NCI-H187 treated with DMSO at 0.1 percent for 48 hours (cell line): Measurements from ENCODE around the gene SLC26A1.

Source experiments
- DNase-seq: peaks from one replicate; lab custom pipeline; 2025; lab: John Stamatoyannopoulos, UW

SLC26A1 gene

DNA sequence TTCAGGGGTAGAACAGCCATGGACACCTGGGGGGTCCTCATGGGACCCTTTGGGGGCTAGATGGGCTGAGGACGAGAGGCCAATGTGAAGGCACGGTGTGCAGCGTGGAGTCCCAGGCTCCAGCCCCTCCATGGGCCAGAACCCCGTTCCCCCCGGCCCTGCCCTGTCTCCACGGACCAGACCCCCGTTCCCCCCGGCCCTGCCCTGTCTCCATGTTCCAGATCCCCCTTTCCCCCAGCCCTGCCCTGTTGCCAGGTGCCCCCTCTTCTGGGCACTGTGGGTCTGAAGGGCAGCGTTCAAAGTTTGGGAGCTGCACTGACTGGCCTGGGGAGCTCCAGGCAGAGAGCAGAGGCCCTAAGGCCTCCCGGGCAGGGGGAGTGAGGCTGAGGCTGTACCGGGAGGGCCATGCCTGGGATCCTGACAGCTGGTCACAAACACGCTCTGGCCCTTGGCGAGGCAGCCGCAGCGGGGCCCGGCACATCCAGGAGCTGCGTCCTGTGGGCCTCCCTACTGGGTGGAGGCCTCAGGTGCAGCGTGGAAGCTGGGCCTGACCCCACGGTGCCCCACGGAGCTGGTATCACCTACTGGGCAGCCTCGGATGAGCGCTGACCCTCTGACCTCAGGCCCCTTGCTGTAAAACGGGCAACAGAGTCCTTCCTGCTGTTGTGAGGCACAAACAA lies 28.7 kb downstream of the SLC26A1 start:
- DNase-seq, result no peak

DNA sequence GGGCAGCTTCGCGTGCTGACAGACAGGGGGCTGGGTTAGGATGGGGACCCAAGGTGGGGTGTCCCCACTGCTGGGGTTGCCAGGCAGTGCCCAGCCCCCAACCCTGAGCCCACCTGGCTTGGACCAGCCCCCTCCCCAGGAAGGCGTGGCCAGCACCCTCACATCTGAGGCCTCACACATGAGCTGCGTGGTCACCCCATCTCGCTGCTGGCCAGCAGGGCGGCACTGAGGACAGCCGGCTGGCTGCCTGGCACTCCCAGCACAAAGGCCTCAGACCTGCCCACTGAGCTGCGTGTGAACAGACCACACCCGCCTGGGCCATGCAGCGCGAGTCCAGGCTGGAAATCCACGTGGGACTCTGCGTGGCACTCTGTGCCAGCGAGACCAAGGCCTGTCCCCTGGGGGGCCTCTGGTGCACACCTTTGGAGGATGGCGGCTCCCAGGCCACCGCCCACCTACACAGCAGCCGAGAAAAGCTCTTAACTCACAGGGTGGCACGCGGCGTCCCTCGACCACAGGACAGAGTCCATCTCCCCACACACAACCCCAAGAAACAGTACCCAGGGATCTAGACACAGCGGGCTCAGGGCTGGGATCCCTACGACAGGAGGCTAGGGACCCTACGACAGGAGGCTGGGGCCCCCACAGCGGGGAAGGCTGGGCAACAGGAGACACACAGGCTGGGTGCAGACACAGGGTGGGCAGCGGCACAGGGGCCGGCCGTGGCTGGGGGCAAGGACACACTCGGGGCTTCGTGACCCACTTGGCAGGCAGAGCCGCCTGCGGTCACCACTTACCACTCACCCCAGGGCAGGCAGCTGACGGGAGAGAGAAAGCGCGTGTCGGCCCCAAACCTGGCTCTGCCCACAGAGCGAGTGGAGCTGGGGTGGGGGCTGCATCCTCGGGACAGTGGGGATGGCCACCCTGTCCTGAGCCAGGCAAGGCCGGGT lies 29.7 kb downstream of the SLC26A1 start:
- no peak for DNase-seq

DNA sequence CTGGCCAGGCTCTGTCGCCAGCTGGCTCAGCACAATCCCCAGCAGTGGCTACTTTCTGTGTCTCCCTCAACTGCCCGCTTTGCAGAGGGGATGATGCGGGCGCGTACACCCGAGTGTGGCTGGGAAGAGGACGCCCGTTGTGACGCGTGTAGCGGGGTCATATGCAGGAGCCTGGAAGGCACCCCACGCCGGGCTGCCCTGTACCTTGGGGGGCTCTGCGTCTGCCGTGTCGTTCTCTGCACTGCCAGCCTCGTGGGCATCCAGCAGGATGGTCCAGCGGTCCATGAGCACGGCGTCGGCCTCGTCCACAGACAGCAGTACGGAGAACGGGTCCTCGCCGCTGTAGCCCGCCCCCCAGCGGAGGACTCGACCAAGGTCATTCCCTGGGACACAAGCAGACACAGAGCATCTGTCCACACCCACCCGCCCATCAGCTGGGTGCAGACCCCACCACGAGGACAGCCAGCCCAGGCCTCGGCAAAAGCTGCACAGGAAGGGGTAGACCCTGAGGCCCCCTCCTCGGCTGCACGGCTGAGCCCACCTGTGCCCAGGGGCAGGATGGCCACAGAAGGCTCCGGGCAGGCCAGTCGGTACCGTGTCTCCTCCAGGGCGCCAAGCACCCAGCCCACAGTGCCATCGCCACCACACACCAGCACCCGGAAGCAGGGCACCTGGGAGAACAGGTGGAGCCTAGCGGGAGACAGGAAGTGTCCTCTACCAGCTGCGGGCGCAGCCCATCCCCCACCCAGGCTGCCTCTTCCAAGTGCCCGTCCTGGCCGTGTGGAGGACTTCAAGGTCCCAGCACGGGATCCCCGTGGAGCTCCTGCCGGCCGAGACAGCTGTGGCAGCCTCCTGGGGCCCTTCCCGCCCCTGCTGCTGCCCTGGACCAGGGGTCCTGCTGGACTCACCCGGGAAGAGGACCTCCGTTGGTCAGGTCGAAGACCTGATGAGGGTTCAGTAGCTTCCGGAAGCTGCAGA lies 30.7 kb downstream of the SLC26A1 start:
- no peak for DNase-seq

DNA sequence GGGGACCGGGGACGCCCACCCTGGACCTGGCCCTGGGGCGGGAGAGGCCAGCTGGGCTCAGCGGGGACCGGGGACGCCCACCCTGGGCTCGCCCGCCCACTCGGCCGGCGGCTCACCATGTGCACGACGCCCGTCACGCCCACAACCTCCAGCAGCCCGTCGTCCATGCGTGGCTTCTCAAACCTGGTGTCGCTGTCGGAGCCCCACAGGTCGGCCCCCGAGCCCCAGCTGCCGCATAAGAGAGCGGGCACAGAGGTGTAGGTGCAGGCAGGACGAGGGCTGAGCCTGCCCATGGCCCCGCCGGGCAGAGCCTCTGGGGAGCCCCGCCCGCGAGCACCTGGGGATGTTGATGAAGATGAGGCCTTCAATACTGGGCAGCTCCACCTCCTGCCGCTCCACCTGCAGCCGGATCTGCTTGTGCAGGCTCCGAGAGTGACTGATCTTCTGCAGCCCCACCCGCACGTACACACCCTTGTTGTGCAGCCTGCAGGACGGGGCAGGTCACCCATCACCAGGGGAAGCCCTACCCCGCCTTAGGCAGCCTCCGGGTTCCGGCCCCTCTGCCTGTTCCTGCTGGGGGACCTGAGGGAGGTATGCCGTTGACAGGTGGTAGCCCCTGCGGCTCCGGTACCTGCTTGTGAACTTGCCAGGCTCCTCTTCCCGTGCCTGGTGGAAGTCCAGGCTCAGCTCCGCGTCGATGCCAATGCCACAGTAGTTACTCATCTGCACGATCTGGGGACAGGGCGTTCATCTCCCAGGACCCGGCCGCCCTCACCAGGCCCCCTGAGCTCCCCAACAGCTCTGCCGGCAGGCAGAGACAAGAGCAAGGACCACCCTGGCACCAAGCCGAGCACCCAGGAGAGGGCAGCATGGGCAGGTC lies 31.6 kb downstream of the SLC26A1 start:
- DNase-seq, result no peak

DNA sequence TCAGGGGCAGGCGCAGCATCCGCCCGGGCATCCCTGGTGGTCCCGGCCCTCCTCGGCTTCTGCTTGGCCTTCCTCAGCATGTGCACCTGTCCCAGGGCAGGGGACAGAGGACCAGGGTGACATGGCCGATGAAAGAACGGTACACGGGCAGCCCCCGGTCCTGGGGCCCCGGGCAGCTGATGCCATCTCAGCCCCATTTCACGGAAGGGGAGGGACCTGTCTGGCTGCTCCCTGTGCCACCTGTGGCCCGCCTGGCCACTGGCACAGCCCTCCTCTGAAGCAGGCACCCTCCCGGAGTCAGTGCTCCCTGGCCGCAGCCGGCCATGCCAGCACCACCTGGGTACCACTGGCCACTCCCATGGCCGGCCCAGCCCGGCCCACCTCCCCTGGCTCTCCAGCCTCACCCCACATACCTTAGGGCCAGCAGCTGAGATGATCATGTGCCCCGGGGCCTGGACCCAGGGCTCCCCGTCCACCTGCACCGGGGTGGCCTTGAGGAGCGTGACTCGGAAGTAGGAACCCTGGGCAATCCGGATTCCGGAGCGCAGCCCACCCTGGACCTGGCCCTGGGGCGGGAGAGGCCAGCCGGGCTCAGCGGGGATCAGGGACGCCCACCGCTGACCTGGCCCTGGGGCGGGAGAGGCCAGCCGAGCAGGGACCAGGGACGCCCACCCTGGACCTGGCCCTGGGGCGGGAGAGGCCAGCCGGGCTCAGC lies 32.4 kb downstream of the SLC26A1 start:
- no peak for DNase-seq

DNA sequence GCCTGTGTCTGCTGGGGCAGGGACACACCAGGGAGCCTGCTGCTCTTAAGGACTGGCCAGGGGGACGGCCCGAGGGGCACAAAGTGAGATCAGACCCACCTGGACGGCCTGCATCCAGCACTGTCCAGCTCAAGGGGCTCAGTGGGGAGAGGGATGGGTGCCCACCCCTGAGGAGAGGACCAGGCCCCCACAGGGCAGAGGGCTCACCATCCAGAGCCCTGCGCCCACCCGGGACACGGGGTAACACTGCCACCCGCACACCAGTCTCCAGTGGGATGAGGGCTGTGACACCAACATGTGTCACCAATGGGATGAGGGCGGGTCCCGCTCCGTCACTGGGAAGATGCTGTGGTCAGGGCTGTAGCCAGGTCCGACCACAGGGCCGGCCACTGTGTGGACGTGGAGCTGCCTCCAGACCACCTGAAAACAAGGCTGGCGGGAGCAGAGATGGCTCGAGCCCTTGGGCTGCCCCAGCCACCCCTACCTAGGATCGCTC lies 33.0 kb downstream of the SLC26A1 start:
- DNase-seq, result no peak

DNA sequence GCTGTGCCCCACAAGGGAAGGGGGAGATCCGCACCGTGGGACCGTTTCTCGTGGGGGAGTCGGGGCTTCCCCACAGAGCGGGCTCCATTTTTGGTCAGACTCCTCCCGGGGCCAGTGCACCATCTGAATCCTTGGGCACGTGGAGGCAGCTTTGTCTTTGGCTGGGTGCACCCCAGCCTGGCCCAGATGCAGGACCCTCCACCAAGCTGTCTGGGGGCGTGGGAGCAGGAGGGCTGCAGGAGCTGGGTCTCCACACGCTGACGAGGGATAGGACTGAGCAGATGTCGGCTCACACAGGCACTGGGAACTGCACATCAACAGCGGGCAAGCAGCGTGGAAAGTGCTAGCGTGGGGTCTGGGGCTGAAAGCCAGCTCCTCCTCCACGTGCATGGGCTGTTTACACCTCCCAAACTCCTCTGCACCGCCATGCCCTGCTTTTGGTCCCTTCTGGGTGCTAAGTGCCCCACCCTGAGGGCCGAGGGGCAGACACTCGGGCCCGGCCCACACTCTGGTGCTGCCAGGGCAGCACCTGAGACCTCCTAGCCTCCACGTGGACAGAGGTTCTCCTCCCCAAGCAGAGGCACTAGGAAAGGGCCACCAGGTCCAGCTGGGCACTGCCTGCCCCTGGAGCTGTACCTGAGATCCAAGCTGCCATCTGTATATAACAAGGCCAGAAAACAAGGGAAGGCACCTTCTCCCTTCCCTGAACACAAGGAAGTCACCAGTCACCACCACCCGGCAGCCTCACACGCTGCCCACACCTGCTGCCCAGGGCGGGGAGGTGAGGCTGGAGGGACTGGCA lies 33.7 kb downstream of the SLC26A1 start:
- DNase-seq, result no peak

DNA sequence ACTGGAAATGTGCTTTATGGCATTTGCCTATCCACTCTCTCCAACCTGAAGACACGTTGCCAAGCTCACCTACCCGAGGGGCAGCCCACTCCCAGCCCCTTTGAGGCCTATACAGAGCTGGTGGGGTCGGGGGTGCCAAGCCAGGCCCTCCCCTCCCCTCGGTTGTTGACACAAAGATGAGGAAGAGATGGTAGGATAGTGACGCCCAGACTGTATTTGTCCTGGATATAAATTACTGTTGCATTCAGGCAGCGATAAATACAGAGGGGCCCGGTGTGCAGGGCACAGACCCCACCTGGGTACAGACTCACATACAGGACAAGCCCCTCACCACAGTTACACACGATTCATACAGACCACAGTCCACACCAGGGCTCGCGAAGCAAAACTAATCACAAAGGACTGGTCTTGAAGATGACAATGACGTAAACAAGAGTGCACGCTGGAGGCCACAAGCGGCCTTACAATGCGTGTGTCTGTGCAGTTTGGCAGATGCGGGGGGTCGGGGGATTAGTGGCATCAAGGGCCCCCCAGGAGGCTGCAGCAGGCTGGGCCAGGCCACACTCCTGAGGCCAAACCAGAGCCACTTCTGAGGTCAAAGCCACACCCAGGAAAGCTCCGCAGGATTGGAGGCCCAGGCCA lies 34.4 kb downstream of the SLC26A1 start:
- no peak for DNase-seq

DNA sequence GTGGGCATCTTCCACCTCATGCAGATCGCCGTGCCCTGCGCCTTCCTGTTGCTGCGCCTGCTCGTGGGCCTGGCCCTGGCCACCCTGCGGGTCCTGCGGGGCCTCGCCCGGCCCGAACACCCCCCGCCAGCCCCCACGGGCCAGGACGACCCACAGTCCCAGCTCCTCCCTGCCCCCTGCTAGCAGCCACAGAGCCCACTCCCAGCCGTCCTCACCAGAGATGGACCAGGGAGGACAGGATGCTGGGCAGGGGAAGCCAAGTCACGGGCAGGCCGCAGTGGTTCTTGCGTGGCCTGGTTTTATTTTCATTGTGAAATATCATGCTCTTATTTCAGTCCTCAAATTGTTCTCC lies 34.9 kb downstream of the SLC26A1 start:
- no peak for DNase-seq

DNA sequence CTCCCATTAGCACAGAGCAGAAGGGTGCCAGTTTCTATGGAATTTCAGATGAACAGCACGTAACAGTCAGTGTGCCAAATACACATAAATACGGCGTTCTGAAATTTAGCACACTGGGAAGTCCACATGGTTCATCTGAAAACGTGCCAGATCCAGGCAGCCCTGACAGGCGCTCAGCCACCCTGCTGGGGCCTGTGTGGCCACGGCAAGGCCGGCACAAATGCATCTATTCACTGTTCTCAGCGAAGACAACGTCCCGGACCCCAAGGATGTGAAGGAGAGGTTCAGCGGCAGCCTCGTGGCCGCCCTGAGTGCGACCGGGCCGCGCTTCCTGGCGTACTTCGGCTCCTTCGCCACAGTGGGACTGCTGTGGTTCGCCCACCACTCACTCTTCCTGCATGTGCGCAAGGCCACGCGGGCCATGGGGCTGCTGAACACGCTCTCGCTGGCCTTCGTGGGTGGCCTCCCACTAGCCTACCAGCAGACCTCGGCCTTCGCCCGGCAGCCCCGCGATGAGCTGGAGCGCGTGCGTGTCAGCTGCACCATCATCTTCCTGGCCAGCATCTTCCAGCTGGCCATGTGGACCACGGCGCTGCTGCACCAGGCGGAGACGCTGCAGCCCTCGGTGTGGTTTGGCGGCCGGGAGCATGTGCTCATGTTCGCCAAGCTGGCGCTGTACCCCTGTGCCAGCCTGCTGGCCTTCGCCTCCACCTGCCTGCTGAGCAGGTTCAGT lies 35.5 kb downstream of the SLC26A1 start:
- no peak for DNase-seq

DNA sequence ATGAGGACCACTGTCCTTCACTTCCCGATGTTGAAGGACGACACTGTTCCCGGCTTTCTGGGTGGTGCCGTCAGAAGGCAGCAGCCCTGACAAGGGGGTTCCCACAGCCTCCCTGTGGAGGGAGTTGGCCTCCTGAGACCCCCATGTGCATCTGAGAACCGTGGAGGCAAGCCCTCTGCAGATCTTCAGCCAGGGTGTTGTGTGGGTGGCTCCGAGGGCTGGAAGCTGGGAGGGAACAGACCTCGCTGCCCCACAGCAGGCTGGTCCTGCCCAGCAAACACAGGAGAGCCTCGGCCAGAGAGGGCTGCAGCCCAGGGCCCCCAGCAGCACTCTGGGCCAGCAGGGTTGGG lies 36.0 kb downstream of the SLC26A1 start:
- DNase-seq, result no peak

DNA sequence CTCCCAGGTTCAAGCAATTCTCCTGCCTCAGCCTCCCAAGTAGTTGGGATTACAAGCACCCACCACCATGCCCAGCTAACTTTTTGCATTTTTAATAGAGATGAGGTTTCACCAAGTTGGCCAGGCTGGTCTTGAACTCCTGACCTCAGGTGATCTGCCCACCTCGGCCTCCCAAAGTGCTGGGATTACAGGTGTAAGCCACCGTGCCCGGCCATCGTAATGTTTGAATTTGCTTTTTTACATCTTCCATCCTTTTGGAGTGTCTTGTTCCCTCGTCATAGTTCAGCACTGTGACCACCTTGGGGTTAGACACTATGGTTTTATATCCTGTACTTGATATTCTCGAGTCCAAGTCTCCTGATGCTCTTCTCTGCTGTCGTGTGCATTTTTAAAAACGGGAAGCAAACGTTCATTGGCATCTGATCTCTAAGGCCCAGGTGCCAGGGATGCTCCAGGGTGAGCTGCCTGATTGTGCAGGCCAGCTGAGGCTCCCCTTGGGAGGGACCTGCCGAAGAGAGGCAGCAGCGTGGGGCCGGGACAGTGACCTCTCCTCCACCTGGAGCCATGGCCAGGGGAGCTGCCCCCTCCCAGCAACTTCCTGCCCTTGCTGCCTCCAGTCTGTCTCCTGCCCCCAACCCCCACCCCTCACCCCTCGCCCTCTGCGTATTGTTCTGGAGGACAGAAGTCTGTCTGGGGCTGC lies 36.5 kb downstream of the SLC26A1 start:
- DNase-seq, result no peak

DNA sequence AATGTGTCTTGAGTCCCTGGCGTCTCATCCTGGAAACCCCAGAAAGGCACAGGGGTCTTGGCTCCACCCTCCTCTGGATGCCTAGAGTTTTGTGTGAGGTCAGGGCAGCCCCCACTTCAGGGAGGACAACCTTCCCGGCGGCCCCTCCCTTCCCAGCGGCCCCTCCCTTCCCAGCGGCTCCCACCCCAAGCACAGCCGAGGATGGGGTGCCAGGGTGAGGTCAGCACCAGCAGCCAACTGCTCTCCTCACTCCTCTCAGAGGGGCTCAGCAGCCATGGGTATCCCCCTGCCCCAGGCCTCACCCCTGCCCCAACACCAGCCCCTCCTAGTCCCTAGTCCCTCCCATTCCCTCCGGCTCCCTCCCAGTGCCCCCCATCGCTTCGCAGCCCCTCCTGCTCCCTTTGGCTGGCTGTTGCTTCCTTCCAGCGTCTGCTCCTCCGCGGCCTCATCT lies 37.2 kb downstream of the SLC26A1 start:
- DNase-seq, result no peak

DNA sequence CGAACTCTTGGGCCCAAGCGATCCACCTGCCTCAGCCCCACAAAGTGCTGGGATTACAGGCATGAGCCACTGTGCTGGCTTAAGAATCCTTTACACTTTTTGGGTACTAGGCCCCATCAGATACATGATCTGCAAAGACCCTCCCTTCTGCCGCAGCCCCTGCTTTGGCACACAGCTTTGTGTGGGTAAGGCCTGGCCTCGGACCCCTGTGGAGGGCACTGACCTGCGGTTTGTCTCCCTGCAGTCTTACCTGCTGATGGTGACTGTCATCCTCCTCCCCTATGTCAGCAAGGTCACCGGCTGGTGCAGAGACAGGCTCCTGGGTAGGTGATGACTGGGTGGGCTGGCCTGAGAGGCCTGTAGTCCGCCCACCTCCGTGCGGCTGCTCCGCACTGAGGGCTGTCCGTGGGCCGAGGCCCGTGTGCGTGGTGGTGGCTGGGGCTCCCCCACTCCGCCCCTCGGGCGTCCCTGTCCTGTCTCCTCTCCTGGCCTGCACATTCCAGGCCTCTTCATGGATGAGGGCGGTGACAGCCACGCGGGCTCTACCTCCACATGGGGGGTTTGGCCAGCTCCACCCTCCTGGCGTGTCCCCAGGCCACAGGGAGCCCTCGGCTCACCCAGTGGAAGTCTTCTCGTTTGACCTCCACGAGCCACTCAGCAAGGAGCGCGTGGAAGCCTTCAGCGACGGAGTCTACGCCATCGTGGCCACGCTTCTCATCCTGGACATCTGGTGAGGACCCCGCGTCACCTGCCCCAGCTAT lies 37.9 kb downstream of the SLC26A1 start:
- no peak for DNase-seq

DNA sequence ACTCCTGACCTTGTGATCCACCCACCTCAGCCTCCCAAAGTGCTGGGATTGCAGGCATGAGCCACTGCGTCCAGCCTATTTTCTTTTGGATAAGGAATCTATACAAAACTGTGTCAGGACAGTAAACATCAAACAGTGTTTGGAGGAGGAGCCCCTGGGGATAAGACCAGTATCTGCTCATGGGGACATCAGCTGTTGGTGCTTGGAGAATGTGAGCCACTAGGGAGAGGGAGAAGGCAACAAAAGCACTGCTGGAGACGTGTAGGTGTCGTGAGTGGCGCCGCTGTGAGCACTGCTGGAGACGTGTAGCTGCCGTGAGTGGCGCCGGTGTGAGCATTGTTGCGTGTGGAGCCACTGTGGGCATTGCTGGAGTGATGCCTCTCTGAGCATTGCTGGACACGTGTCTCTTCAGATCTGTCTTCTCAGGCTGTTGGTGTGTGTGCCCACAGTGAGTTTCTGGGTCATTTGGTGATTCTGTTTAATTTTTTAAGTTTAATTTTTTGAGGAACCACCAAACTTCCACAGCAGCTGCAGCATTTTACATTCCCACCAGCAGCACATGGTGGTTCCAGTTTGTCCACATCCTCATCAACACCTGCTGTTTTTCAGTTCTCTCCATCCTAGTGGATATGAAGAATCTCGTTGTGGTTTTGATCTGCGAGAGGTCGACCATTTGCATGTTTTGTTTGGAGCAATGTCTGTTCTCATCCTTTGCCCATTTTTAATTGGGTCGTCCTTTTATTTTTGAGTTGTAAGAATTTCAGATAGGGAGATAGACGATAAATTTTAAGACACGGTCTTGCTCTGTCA lies 38.8 kb downstream of the SLC26A1 start:
- no peak for DNase-seq

DNA sequence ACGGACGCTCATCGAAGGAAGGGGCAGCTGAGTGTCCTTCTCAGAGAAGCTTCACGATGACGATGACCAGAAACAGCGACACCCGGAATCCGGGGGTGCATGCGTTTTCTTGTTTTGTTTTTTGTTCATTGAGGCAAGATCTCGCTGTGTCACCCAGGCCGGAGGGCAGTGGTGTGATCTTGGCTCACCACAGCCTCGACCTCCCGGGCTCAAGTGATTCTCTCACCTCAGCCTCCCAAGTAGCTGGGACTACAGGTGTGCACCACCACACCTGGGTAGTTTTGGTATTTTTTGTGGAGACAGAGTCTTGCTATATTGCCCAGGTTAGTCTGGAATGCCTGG lies 39.7 kb downstream of the SLC26A1 start:
- DNase-seq, result no peak
